ENCODE measurements around the gene MEOX2.

The MEOX2 gene

DNA sequence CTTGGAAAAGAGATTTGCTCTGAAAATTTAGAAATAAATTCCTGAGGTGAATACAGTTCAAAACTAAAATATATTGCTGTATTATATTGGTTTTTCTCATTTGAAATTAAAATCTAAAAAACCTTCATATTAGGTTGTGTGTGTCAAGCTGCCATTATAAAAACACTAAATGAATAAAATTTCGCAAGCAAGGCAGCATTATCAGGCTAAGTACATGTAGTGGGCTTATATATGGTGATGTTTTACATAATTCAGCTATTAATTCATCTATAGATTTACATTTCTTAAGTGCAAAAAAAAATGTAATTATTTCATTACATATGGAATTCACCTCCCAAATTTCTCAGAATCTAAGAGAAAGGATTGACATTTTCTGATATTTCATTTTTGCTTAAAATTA, 5.3 kb downstream of the MEOX2 start:
- DNase-seq = no peak
- no peak for ATAC-seq

DNA sequence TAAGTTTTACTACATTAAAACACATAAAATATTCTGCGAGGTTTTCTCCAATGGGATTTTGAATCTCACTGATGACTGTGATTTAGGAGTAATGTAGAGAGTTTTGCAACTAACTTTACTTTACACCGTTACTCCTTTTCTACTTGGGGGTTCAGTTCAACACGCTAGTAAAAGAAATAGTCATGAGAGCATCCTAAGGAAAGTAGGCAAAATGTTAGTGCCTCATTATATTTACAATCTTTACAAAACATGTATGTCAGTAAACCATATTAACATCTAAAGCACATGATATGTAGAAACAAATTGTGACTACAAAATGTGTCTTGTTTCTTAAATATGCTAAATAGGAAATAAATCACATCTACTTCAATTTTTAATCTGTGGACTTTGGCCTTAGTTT, 6.0 kb downstream of the MEOX2 start:
- DNase-seq (no peak), ATAC-seq (no peak)

DNA sequence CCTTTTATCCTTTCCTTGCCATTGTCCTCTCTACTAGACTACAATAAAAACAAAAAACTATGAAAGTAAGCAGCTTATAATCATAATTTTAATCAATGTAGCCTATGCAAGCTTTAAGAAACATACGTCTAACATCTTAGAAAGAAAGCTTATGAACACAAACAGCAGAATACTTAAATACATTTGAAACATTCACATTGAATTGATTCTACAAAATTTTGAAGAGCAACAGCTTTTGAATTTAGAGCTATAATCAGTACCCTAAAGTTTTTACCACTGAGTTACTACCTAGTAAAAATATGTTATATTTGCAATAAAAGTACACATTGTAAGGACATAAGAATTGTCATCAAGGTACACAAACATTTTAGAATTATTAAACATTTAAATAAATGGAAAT, 7.2 kb downstream of the MEOX2 start:
- no peak for ATAC-seq

DNA sequence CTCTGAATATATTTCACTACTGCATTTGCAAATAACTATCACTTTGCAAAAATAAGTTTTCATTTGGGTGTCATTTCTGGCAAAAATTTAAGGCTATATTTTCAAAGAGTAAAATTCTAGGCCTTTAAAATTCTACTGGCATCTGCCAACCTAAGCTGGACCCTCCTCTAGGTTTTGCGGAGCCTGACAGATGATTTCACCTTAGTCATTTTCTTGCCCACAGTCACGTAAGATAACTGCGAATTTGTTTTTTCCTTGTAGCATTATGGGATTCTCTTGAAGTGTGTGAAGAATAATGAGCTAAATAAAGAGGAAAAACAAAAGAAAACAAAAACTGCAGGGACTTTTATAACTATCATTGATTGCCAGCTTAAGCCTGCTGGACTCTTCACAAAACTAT, 7.8 kb downstream of the MEOX2 start:
- ATAC-seq (no peak), DNase-seq (no peak)

More for the DNA sequence above, 7.2 kb downstream of the MEOX2 start:
- no peak for DNase-seq

DNA sequence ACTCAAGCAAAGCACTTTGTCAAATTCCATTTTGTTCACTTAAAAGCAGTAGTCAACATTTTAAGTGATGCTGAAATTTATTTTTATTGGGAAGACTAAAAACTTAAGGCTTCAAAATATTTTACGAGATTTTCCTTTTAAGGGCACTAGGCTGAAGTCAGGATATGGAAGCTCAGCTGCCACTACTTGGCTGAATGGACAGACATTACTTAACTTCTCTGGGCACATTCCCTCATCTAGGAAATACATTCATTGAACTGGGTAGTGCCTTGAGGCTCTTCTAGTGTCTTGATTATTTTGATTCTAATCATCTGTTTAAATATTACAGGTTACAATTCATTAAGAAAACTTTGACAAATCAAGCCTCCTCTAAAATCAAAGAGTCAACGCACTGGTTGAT, 11.1 kb downstream of the MEOX2 start:
- ATAC-seq (no peak), DNase-seq (no peak)

DNA sequence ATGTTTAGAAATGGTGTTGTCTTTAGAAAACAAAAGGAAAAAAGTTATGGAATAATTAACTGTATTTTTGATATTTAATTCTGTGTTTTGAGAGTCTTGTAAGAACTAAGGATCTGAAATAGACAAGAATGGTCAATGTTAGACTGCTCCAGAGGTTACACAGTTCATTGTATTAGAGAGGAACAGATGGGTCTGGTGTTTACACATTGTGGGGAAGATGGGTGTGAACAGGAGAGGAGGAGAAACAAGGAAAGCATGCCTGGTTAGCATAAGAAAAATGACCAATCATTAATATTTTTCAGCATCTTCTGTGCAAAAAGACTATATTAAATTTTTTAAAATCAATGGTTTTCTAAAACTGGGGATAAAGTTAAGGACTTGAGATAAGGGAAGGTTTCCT, 11.9 kb downstream of the MEOX2 start:
- no peak for ATAC-seq

DNA sequence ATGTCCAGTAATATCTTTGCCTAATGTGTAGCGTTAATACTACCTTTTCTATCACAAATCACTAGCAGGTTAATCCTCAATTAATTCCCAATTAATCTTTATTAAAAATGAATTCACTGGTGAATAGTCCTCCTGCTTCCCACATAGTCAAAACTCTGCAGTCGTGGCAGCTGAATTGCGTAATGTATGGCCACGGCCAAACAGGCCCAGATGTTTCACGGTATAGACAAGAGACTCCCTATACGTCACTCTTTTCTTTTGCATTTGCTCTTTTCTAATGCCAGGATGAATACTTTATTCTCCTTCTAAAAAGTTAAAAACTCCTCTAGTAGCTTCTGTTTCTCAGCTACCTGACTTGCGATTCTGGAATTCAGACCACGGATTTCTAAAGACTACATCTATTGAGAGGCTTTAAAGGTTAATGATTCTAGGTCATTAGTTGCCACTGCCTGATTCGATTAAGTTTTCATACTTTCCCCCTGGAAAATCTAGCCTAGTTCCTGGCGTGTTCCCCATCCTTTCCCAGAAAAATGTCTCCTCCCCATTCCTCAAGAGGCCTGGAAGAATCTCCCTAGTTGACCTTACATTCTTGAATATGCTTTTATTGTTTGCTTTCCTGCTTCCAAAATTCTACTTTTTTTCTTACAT, 16.9 kb downstream of the MEOX2 start:
- DNase-seq (no peak), ATAC-seq (no peak)

More for the DNA sequence above, 11.9 kb downstream of the MEOX2 start:
- DNase-seq = no peak

DNA sequence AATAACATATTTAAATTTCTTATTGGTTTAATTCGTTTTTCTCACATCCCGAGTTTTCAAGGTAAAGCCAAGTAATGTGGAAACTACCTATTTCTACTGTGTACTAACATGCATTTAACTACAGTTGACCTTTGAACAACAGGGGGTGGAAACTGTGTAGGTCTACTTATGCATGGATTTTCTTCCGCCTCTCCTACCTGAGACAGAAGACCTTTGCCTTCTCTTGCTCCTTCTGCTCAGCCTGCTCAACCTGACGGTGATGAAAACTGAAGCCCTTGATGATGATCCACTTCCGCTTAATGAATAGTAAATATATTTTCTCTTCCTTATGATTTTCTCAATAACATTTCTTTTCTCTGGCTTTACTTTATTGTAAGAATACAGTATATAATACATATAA, 18.5 kb downstream of the MEOX2 start:
- DNase-seq (no peak), ATAC-seq (no peak)

DNA sequence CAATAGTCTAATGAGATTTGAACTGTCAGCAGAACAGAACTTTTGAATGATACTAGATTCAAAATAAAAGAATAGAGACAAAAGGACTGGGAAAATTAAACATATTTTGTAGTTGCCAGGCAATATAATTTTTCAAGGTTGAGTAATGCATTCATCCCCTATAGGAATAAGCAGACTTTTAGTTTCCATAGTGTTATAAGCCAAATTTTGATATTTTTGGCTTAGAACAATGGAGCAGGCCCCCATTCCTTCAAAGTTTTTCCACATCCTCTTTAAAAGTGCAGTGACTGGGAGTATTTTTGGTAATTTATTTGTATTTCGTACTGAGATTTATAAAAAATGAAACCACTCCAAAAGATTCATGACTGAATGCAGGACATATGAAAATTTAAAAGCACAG, 24.0 kb downstream of the MEOX2 start:
- ATAC-seq = no peak
- DNase-seq = no peak

DNA sequence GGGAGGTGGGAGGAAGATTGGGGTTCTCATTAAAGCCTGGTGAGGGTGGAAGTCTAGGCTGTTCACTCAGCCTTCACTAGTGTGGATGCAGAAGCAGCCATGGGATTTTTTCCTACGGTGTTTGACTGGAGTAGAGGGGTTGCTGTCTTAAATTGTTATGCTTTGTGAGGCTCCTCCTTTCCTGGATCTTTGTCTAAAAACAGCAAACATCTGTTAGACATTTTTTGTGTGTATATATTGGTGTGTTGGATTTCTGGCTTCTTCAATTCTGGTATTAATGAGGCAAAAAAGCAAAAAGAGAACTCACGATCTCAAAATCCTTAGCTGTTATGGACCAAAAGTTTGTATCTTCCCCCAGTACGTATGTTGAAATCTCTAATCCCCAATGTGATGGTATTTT, 28.2 kb downstream of the MEOX2 start:
- DNase-seq (no peak), ATAC-seq (no peak)

DNA sequence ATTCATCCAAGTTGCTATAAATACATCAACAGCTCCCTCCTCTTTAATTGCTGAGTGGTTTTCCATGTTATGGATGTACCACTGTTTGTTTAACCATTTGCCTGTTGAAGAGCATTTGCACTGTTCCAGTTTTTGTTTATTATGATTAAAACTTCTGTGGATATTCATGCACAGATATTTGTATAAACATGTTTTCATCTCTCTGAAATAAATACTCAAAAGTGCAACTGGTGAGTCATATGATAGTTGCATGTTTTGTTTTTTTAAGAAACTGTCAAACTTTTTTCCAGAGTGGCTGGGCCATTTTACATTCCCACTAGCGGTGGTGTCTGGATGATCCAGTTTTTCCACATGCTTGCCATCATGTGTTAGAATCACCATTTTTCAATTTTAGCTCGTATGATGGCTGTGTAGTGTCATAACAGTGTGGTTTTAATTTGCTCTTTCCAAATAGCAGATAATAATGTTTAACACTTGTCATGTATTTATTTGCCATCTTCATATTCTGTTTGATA, 33.6 kb downstream of the MEOX2 start:
- no peak for DNase-seq
- ATAC-seq = no peak

DNA sequence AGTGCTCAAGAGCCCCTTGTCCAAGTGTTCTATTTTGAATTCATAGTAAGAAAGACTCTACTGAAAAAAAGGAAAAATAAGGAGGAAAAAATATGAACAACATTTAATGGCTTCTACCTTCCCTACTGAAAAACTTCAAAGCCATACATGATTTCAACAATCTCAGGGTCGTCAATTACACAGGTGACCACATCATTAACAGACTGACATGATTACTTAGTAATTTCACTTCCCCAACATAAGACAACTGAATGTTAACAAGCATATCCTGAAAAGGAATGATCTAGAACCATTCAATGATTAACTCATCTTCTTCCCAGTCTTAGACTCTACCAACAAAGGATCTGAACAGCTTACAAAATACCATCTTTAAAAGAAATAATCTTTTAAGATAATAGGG, 34.8 kb downstream of the MEOX2 start:
- DNase-seq (no peak), ATAC-seq (no peak)

DNA sequence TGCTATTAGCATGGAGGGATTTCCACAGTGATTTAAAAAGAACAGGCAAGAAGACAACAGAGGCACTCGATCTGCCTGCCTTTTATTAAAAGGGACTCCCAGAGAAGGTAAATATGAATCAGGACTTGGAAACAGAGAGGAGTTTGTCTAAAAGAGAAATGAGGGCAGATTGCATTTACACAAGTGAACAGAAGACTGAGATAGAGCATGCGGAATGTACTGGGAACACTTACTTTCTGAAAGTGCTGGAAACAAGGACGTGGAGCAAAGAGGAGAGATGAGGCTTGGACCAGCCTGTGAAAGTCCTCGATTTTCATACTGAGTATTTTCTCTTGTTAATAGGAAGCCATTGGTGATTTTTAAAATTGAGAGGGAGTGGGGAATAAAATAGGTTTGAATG, 35.7 kb downstream of the MEOX2 start:
- DNase-seq (no peak), ATAC-seq (no peak)

DNA sequence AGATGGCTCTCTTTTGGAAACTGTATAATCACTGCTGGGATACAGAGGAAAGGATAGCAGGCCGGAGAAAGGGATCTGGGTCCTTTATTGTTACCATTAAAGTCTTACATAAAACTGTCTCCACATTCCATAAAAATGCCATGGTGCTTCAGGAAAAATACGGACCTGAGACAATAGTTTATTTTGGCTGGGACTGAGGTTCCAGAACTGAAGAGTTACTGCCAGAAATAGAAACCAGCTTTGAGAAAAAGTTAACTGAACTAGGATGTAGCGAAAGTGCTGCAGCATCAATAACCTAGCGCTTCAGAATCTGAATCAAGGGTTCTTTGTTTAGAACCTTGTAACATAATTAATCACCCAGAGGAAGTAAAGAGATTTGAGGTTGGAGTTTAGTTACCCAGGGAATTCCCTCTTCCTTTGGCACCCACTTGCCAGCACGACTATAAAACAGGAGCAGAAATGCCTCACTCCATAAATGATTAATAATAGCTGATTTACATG, 38.0 kb downstream of the MEOX2 start:
- no peak for ATAC-seq
- DNase-seq = no peak

DNA sequence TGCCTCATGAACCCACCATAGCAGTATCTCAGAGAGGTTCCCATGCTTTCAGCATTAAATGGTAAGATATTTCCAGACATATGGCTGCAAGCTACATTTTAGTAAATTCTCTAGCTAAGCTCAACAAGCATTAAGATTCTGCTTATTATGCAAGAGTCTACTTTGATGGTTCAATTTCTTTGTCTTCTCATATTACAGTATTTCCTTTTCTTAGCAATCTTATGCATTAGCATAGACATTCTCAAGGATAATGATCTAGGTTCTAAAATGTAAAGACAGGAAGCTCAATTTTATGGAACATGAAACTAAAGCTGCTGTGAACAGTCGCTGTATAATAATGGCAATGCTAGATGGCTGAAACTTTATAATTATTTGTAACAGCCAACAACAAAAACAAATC, 39.2 kb downstream of the MEOX2 start:
- ATAC-seq (no peak), DNase-seq (no peak)

DNA sequence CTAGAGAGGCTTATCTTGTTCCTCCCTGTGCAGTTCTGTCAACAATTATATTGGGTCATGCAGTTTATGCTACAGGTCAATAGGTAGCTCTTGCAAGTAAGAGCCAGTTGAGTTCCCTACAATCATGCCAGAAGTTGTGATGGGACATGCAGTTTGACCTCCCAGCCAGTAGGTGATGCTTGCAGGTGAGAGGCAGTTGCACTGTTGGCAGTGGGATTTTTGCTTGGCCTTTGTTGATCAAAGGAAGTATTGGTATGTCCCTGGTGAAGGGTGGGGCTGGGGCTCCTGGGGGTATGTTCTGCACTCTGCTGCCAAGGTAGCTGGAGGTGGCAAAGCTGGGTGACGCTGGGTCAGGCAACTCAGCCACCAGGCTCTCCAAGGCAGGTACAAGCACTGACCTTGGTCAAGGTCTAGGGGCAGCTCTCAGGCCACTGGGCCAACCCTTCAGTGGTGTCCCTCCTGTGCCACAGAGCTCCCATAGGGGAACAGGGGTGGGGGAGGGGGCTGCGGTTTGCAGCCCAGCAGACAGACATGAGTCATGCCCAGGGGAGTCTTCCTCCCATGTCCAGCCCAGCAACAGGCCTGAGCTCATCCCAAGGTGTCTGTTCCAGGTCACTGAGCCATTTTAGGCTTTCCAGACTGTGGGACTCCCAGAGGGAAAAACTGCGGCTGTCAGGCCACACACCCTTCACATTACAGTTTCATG, 43.3 kb downstream of the MEOX2 start:
- ATAC-seq (no peak), DNase-seq (no peak)

DNA sequence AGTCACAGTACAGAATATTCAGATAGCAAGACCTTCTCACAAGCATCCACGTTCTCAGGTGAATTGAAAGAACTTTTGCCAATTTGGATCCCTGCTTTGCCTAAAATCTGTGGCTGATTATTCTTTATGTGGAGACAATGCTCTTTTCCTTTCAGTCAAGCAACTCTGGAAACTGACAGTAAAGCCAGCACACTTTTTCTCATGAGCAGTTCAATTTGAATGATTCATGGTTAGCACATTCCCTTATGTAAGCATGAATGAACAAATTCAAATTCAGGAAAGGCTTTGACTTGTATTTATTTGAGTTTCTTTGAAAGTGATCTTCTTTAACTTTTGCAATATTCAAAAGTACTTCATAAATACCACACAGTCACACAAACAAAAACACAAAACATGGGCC, 57.6 kb downstream of the MEOX2 start:
- DNase-seq = no peak
- no peak for ATAC-seq

DNA sequence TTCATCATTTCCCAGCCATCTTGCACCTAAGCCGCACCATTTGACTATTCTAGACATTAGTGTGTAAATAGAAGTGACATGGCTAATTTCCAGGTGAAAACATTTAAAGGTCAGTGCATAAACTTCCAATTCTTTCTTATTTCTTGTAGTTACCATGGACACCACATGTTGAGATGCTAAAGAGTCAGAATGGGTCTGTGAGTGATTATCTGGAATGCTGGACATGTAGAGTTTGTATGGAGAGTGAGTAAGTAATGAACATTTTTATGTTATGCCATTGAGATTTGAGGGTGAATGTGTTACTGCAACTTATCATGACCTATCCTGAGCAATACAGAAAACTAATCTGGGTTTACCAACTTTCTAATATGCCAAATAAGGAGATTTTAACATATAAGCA, 60.4 kb downstream of the MEOX2 start:
- ATAC-seq (no peak), DNase-seq (no peak)

DNA sequence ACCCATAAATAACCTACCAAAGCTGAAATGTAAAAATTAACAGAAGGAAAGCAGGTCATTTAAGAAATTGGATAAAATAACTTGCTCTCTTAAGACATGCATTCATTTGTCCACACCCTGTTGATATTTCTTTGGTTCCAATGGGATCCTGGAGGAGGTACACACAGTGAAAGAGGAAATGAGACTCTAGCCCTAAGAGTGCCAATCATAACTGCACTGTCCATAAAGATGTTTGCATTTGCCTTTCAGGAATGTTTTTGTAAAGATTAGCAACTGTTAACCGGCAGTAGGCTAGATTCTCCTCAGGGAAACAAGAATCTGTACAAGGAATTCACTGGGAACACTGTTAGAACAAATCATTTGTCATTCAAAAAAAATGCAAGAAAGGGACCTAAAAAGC, 61.0 kb downstream of the MEOX2 start:
- no peak for DNase-seq
- ATAC-seq = no peak

DNA sequence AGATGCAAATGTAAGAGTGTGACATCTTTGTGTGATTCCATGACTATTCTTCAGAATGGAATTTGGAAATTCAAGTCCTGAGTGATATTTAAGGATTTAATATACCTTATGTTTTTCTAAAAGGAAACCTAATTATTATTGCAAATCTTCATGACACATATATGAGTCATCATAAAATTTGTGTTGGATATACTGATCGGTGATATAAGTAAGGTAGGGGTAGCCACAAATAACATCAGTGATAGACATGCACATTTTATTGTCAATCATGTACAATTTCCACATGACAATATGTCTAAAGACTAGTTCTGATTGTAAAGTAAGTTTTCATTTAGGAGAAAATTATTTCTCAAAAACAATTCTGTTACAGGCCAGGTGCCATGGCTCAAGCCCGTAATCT, 65.0 kb downstream of the MEOX2 start:
- DNase-seq (no peak), ATAC-seq (no peak)

DNA sequence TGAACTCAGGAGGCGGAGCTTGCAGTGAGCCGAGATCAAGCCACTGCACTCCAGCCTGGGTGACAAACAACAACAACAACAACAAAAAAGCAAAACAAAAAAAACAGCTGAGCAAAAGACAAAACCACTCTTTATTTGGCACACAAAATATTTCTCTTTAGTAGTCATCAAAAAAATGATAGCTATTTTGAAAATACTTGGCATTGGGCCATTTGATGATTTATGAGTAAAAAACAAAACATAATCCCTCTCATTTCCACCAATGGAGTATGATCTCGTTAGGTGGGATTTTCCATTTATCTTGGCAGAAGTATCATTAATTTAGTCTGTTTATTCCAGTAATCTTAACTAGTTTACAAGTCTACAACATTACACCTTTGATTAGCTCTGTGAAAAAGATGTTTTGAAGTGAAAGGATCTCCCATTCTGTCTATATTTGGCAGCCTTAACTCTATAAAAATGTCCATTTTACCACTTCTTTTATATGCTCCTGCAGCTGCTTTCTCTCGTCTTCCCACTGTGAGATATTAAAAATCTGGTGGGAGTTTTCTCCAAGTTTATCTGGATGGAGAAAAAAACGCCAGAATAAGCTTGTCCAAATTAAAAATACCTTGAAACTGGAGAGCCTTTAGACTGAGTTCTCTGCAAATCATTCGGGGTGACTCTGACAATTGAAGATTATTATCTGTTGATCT, 65.8 kb downstream of the MEOX2 start:
- no peak for DNase-seq
- ATAC-seq = no peak

DNA sequence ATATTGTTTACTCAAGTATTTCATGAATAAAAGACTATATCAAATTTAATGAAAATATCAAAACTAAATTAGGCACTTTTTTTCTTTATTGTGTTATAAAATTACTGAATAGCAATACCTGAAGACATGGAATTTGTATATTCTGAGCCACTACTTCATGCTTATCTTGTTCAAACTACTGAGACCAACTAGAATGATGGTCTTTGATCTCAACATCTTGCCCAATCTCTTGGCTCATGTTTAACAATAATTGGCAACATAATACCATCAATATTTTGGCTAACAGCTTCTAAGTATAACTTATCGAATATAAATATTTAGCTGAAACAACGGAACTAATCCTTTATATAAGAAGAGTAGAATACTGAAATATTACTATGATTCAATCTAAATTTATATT, 68.2 kb downstream of the MEOX2 start:
- DNase-seq (no peak), ATAC-seq (no peak)

DNA sequence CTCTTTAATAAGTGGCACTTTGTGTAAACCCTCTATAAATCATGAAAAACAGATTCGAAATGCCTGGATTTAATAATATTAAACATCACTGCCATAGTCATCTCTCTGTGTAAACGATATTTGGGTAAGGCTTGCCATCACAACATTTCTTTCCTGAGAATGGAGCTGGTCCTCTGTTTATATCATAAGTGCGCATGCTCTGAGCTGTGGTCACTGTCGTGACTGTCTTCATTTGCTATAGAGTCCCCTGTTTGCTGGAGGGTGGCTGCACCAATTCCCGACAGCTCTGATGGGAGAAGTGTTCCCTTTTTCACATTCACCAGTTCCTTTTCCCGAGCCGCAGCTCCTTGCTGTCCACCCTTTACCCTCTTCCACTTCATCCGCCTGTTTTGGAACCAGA, 74.3 kb downstream of the MEOX2 start:
- ATAC-seq (no peak), DNase-seq (no peak)

Measured in stimulated activated naive CD8-positive, alpha-beta T cell treated with anti-CD3 and anti-CD28 coated beads, Interleukin-15, Interleukin-2, amounts not matched to agents 100 U/mL and 50 U/mL, for 24 hours (primary cell).